ENCODE data around the gene MRPS25.
"Not testable (repeated sequence)": the region's sequence is repeated elsewhere in the genome, so short reads cannot be mapped to it uniquely, and the experiment has no call there.

MRPS25 gene

GRCh38 chr3:15042936-15043335 is 22.2 kb downstream of the MRPS25 start:
- DNase-seq = no peak

GRCh38 chr3:15041950-15042349 is 23.2 kb downstream of the MRPS25 start:
- DNase-seq = no peak

- DNase-seq = no peak
These were observed 24.3 kb downstream of the MRPS25 start for GRCh38 chr3:15040844-15041243.

GRCh38 chr3:15038306-15038705 is 26.8 kb downstream of the MRPS25 start:
- DNase-seq = no peak

- DNase-seq = no peak
These were observed 32.0 kb downstream of the MRPS25 start for GRCh38 chr3:15033103-15033502.

- DNase-seq = no peak
These were observed 32.5 kb downstream of the MRPS25 start for GRCh38 chr3:15032650-15033049.

- DNase-seq = no peak
These were observed 35.5 kb downstream of the MRPS25 start for GRCh38 chr3:15029625-15030024.

GRCh38 chr3:15023719-15024118 is 41.4 kb downstream of the MRPS25 start:
- DNase-seq = no peak

- DNase-seq = no peak
These were observed 41.9 kb downstream of the MRPS25 start for GRCh38 chr3:15023249-15023648.

- no peak for DNase-seq
These were observed 47.9 kb downstream of the MRPS25 start for GRCh38 chr3:15017191-15017590.

GRCh38 chr3:15015456-15015855 is 49.7 kb downstream of the MRPS25 start:
- no peak for DNase-seq

GRCh38 chr3:15014606-15015328 is 50.3 kb downstream of the MRPS25 start:
- no peak for DNase-seq

- no peak for DNase-seq
These were observed 53.9 kb downstream of the MRPS25 start for GRCh38 chr3:15011174-15011573.

- DNase-seq = no peak
These were observed 54.5 kb downstream of the MRPS25 start for GRCh38 chr3:15010664-15011063.

- DNase-seq = no peak
These were observed 55.9 kb downstream of the MRPS25 start for GRCh38 chr3:15009167-15009566.

- no peak for DNase-seq
These were observed 57.4 kb downstream of the MRPS25 start for GRCh38 chr3:15007681-15008141.

GRCh38 chr3:14999182-14999581 is 65.9 kb downstream of the MRPS25 start:
- DNase-seq = not testable (repeated sequence)
